ENCODE data around the gene DEGS2. TPM values are rescaled to one million over a fixed set of nuclear protein-coding genes. Genes with fewer than 3 reads are reported as not detected.

The DEGS2 gene
- total RNA-seq, 1 experiment from 2014 or later: not detected

DNA sequence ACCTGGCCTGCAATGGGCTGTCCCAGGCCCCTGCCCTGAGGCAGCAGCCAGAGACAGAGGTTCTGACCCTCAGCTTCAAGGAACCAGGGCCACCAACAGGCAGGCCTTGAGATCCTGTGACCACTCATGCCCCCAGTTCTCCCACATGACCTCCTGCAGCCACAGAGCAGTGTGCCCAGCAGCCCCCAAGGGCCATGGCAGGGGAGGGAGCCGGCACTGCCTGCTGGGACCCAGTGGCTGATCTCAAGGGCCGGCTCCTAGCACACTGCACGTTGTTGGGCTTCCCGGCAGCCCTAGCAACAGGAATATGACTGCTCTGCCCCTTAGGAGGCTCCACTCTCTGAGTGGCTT lies 14.8 kb downstream of the DEGS2 start:
- H3K27ac ChIP-seq (ENCODE audit: low read depth, low read length, poor library complexity, severe bottlenecking): no peak overlapping the region
- no peaks in the 10 kb centered on the region for H3K4me1 ChIP-seq (ENCODE audit: insufficient read depth, low read length, poor library complexity, severe bottlenecking)
- TF ChIP-seq, protein P1, sequence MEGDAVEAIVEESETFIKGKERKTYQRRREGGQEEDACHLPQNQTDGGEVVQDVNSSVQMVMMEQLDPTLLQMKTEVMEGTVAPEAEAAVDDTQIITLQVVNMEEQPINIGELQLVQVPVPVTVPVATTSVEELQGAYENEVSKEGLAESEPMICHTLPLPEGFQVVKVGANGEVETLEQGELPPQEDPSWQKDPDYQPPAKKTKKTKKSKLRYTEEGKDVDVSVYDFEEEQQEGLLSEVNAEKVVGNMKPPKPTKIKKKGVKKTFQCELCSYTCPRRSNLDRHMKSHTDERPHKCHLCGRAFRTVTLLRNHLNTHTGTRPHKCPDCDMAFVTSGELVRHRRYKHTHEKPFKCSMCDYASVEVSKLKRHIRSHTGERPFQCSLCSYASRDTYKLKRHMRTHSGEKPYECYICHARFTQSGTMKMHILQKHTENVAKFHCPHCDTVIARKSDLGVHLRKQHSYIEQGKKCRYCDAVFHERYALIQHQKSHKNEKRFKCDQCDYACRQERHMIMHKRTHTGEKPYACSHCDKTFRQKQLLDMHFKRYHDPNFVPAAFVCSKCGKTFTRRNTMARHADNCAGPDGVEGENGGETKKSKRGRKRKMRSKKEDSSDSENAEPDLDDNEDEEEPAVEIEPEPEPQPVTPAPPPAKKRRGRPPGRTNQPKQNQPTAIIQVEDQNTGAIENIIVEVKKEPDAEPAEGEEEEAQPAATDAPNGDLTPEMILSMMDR (conservative IDR thresholded peaks at IDR 0.05; ENCODE audit: low read depth, low read length): no peak
- TF ChIP-seq EZH2 (IDR thresholded peaks at IDR 0.05; ENCODE audit: borderline replicate concordance, low read depth, low read length, poor library complexity, severe bottlenecking): no peak
- H3K9me3 ChIP-seq (ENCODE audit: low read depth, low read length, poor library complexity, severe bottlenecking): no peaks in the 10 kb centered on the region
- intact Hi-C loops (cut with micrococcal nuclease; ENCODE audit: unreplicated experiment): no loop called here
- no peaks in the 10 kb centered on the region for H3K36me3 ChIP-seq (ENCODE audit: insufficient read depth, low read length, poor library complexity, severe bottlenecking)
- H3K27me3 ChIP-seq (replicated peaks; ENCODE audit: insufficient read depth, low read depth, low read length, poor library complexity): no peaks in the 10 kb centered on the region
- no peak overlapping the region for H3K4me3 ChIP-seq (ENCODE audit: low read depth, low read length, poor library complexity, severe bottlenecking)
- ChIA-PET CTCF (no interaction called here), POLR2A (ENCODE audit: low non-redundant PET) (no interaction called here)
- BruUV-seq (replicated peaks): no TSS peak
- DNase-seq (ENCODE audit: low spot score): no peak

DNA sequence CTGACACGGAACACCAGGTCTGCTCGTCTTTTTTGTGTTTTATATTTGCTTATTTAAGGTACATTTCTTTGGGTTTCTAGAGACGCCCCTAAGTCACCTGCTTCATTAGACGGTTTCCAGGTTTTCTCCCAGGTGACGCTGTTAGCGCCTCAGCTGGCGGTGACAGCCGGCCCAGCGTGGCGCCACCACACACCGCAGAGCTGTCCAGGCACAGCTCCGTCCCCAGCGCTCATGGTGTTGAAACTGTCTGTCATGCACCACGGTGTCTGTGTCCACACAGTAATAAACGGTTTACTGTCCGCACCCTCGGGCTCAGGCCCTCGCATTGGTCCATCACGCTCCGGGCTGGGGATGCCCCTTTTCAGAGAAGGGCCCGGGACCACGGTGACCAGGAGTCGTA lies 15.5 kb downstream of the DEGS2 start:
- H3K4me1 ChIP-seq (ENCODE audit: insufficient read depth, low read length, poor library complexity, severe bottlenecking): no peaks in the 10 kb centered on the region

DNA sequence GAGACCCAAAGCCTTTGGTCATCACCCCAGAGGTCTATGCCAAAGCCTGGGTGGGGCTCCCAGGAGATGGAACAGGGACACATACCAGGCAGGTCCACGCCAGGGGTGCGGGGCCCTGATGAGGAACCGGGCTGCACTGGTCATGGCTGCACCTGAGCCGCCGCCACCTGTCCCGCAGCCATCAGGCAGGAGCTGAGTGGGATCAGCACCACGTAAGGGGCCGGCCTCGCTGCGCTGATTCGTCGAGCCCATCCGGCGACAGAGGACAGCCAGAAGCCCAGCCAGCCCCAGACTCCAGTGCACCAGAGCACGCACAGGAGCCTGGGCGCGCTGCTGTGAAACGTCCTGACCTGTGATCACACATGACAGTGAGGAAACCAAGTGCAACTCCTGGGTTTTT lies 15.9 kb downstream of the DEGS2 start:
- ChIA-PET POLR2A (ENCODE audit: low non-redundant PET) (no interaction called here), CTCF (no interaction called here)
- Histone ChIP-seq H3K27me3 (replicated peaks; ENCODE audit: insufficient read depth, low read depth, low read length, poor library complexity) (no peaks in the 10 kb centered on the region), H3K4me3 (ENCODE audit: low read depth, low read length, poor library complexity, severe bottlenecking) (no peak overlapping the region), H3K36me3 (ENCODE audit: insufficient read depth, low read length, poor library complexity, severe bottlenecking) (no peaks in the 10 kb centered on the region), H3K27ac (ENCODE audit: low read depth, low read length, poor library complexity, severe bottlenecking) (no peak overlapping the region), H3K4me1 (ENCODE audit: insufficient read depth, low read length, poor library complexity, severe bottlenecking) (no peaks in the 10 kb centered on the region), H3K9me3 (ENCODE audit: low read depth, low read length, poor library complexity, severe bottlenecking) (no peaks in the 10 kb centered on the region)
- no peak for DNase-seq (ENCODE audit: low spot score)
- intact Hi-C loops (cut with micrococcal nuclease; ENCODE audit: unreplicated experiment): no loop called here
- TF ChIP-seq, protein P1 (conservative IDR thresholded peaks at IDR 0.05; ENCODE audit: low read depth, low read length): no peak
- TF ChIP-seq EZH2 (IDR thresholded peaks at IDR 0.05; ENCODE audit: borderline replicate concordance, low read depth, low read length, poor library complexity, severe bottlenecking): no peak
- BruUV-seq (replicated peaks): no TSS peak

More for the DNA sequence above, 15.5 kb downstream of the DEGS2 start:
- H3K27ac ChIP-seq (ENCODE audit: low read depth, low read length, poor library complexity, severe bottlenecking): no peak overlapping the region
- intact Hi-C loops (cut with micrococcal nuclease; ENCODE audit: unreplicated experiment): no loop called here
- H3K27me3 ChIP-seq (replicated peaks; ENCODE audit: insufficient read depth, low read depth, low read length, poor library complexity): no peaks in the 10 kb centered on the region
- H3K4me3 ChIP-seq (ENCODE audit: low read depth, low read length, poor library complexity, severe bottlenecking): no peak overlapping the region
- BruUV-seq (replicated peaks): no TSS peak
- H3K36me3 ChIP-seq (ENCODE audit: insufficient read depth, low read length, poor library complexity, severe bottlenecking): no peaks in the 10 kb centered on the region
- DNase-seq (ENCODE audit: low spot score): no peak
- ChIA-PET POLR2A (ENCODE audit: low non-redundant PET) (no interaction called here), CTCF (no interaction called here)
- TF ChIP-seq, protein P1 (conservative IDR thresholded peaks at IDR 0.05; ENCODE audit: low read depth, low read length): no peak
- TF ChIP-seq EZH2 (IDR thresholded peaks at IDR 0.05; ENCODE audit: borderline replicate concordance, low read depth, low read length, poor library complexity, severe bottlenecking): no peak
- H3K9me3 ChIP-seq (ENCODE audit: low read depth, low read length, poor library complexity, severe bottlenecking): no peaks in the 10 kb centered on the region

Data from A673 (cell line).